Stomach (tissue), 4 donors: ENCODE data around the gene C21orf58.

Source experiments
- CTCF ChIP-seq, 7 experiments: fragments of 450-650 bp in 4 of 7; fragments of 200-600 bp in 3 of 7; sonication (generic) in 3 of 7; IDR thresholded peaks; one replicate each; pipeline ENCODE4 v1.5.1; 2016 to 2019; ENCODE audit warnings: antibody characterized with exemption in 7 of 7, control low read depth in 2 of 7, mild to moderate bottlenecking in 1 of 7
- POLR2A ChIP-seq, 4 donors: fragments of 450-650 bp; IDR thresholded peaks; one replicate each; pipeline ENCODE4 v1.6.1; 2016; ENCODE audit warnings: antibody characterized with exemption in 4 of 4, control low read depth in 2 of 4, mild to moderate bottlenecking in 1 of 4, moderate library complexity in 1 of 4

GRCh38 chr21:46340998-46341397 is 17.3 kb upstream of the C21orf58 start:
- TF ChIP-seq CTCF (IDR thresholded peaks at IDR 0.05) (no peak), POLR2A (IDR thresholded peaks at IDR 0.05) (no peak)
